ENCODE measurements around the gene CD44.

CD44 gene

DNA sequence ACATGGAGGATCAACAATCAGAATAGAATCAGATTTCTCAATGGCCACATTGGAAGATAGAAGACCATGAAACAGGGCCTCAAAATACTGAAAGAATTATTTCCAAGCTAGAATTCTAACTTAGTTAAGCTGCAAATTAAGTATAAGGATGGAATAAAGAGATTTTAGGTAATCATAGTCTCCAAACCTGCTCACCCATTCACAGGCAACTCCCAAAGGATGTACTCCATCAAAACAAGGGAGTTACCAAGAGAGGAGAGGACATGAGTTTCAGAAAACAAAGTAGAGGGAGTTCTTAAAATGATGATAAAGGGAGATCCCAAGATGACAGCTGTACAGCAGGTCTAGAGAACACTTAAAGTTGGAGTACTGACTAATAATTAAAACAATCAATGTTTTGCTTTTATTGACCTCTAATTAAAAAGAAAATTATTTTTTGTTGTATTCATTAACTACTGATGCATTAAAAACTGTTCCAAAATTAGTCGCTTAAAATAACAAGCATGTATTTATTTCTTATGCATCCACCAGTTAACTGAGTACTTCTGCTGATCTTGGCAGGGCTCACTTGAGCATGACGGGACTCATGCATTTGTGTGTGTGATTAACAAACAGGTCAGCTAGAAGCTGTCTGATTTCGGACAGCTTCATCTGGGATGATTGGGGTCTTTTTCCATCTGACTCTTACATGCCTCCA, 95.6 kb downstream of the CD44 start:
- no peaks in the 10 kb centered on the region for H3K27me3 ChIP-seq (ENCODE audit: insufficient read depth, poor library complexity, severe bottlenecking)
- no peak for DNase-seq (ENCODE audit: low spot score)
- no peaks in the 10 kb centered on the region for H3K9me3 ChIP-seq (ENCODE audit: severe bottlenecking)
- H3K27ac ChIP-seq (ENCODE audit: poor library complexity, severe bottlenecking) = no peak overlapping the region
- no peak overlapping the region for H3K4me3 ChIP-seq (ENCODE audit: severe bottlenecking)
- no peak for ATAC-seq (ENCODE audit: low read depth)
- H3K36me3 ChIP-seq (ENCODE audit: low read depth) = peaks cover 19% of the 10 kb centered on the region
- H3K4me1 ChIP-seq (ENCODE audit: insufficient read depth, poor library complexity, severe bottlenecking) = peaks cover 24% of the 10 kb centered on the region
- TF ChIP-seq, protein P1, sequence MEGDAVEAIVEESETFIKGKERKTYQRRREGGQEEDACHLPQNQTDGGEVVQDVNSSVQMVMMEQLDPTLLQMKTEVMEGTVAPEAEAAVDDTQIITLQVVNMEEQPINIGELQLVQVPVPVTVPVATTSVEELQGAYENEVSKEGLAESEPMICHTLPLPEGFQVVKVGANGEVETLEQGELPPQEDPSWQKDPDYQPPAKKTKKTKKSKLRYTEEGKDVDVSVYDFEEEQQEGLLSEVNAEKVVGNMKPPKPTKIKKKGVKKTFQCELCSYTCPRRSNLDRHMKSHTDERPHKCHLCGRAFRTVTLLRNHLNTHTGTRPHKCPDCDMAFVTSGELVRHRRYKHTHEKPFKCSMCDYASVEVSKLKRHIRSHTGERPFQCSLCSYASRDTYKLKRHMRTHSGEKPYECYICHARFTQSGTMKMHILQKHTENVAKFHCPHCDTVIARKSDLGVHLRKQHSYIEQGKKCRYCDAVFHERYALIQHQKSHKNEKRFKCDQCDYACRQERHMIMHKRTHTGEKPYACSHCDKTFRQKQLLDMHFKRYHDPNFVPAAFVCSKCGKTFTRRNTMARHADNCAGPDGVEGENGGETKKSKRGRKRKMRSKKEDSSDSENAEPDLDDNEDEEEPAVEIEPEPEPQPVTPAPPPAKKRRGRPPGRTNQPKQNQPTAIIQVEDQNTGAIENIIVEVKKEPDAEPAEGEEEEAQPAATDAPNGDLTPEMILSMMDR (IDR thresholded peaks at IDR 0.05; ENCODE audit: poor library complexity, severe bottlenecking) = no peak

- H3K36me3 ChIP-seq (ENCODE audit: low read depth) = peaks cover 14% of the 10 kb centered on the region; the same call in 1 of the 2 replicates
- H3K27ac ChIP-seq (ENCODE audit: poor library complexity, severe bottlenecking) = no peak overlapping the region
- no peaks in the 10 kb centered on the region for H3K27me3 ChIP-seq (ENCODE audit: insufficient read depth, poor library complexity, severe bottlenecking)
- no peak overlapping the region for H3K4me3 ChIP-seq (ENCODE audit: severe bottlenecking)
- peaks cover 24% of the 10 kb centered on the region for H3K4me1 ChIP-seq (ENCODE audit: insufficient read depth, poor library complexity, severe bottlenecking)
- no peaks in the 10 kb centered on the region for H3K9me3 ChIP-seq (ENCODE audit: severe bottlenecking)
- DNase-seq (ENCODE audit: low spot score) (no peak), ATAC-seq (ENCODE audit: low read depth) (no peak)
- TF ChIP-seq, protein P1 (IDR thresholded peaks at IDR 0.05; ENCODE audit: poor library complexity, severe bottlenecking) = no peak
Measured at GRCh38 chr11:35235157-35235468, 96.1 kb downstream of the CD44 start.

DNA sequence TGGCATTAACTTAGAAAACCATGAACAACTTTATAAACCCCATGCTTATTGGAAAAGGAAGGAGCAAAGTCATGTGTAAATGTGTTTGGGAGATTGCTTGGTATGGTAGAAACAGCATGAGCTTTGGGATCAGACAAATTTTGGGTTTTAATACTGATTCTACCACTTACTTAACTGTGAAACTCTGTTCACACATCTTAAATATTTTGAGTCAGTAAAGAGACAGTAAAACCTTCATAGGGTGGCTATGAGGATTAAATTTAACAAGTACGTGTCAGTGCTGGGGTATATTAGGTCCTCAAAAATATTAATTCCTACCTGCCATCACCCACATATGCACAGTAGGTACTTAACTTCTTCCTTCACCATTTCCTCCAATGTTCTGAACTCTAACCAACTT, 96.5 kb downstream of the CD44 start:
- no peaks in the 10 kb centered on the region for H3K9me3 ChIP-seq (ENCODE audit: severe bottlenecking)
- peaks cover 24% of the 10 kb centered on the region for H3K4me1 ChIP-seq (ENCODE audit: insufficient read depth, poor library complexity, severe bottlenecking)
- no peaks in the 10 kb centered on the region for H3K27me3 ChIP-seq (ENCODE audit: insufficient read depth, poor library complexity, severe bottlenecking)
- H3K36me3 ChIP-seq (ENCODE audit: low read depth) = peaks cover 10% of the 10 kb centered on the region; the same call in 1 of the 2 replicates
- TF ChIP-seq, protein P1 (IDR thresholded peaks at IDR 0.05; ENCODE audit: poor library complexity, severe bottlenecking) = no peak
- DNase-seq (ENCODE audit: low spot score) (no peak), ATAC-seq (ENCODE audit: low read depth) (no peak)
- H3K27ac ChIP-seq (ENCODE audit: poor library complexity, severe bottlenecking) = peak overlapping the region; percentile 24
- no peak overlapping the region for H3K4me3 ChIP-seq (ENCODE audit: severe bottlenecking)

- Histone ChIP-seq H3K27me3 (ENCODE audit: insufficient read depth, poor library complexity, severe bottlenecking) (no peaks in the 10 kb centered on the region), H3K4me1 (ENCODE audit: insufficient read depth, poor library complexity, severe bottlenecking) (peaks cover 24% of the 10 kb centered on the region), H3K36me3 (ENCODE audit: low read depth) (peaks cover 4% of the 10 kb centered on the region; the same call in 1 of the 2 replicates), H3K9me3 (ENCODE audit: severe bottlenecking) (no peaks in the 10 kb centered on the region), H3K4me3 (ENCODE audit: severe bottlenecking) (no peak overlapping the region), H3K27ac (ENCODE audit: poor library complexity, severe bottlenecking) (peak overlapping the region; percentile 24)
- peak; percentile 66 for DNase-seq (ENCODE audit: low spot score)
- peak; percentile 73 for ATAC-seq (ENCODE audit: low read depth)
- TF ChIP-seq, protein P1 (IDR thresholded peaks at IDR 0.05; ENCODE audit: poor library complexity, severe bottlenecking) = no peak
Measured at GRCh38 chr11:35235936-35236666, 97.1 kb downstream of the CD44 start.

- no peaks in the 10 kb centered on the region for H3K9me3 ChIP-seq (ENCODE audit: severe bottlenecking)
- peaks cover 24% of the 10 kb centered on the region for H3K4me1 ChIP-seq (ENCODE audit: insufficient read depth, poor library complexity, severe bottlenecking)
- peak; percentile 17; the same call in 1 of the 3 replicates for ATAC-seq (ENCODE audit: low read depth)
- no peaks in the 10 kb centered on the region for H3K27me3 ChIP-seq (ENCODE audit: insufficient read depth, poor library complexity, severe bottlenecking)
- H3K36me3 ChIP-seq (ENCODE audit: low read depth) = no peaks in the 10 kb centered on the region
- DNase-seq (ENCODE audit: low spot score) = no peak
- TF ChIP-seq, protein P1 (IDR thresholded peaks at IDR 0.05; ENCODE audit: poor library complexity, severe bottlenecking) = no peak
- no peak overlapping the region for H3K4me3 ChIP-seq (ENCODE audit: severe bottlenecking)
- H3K27ac ChIP-seq (ENCODE audit: poor library complexity, severe bottlenecking) = peak overlapping the region; percentile 24
Measured at GRCh38 chr11:35236667-35237003, 97.7 kb downstream of the CD44 start.

All from RWPE2 (cell line).